T-helper 1 cell treated with Interleukin-12 subunit alpha and Interleukin-12 subunit beta and Interleukin-4 antibody, amounts not matched to agents 30 μg/mL and 1 μg/mL, for 36 hours (primary cell): ENCODE data around the gene FLACC1.
A peak's percentile ranks its signal among the peaks of the same experiment; 100 is the strongest.

Experiments
- H3K27ac Mint-ChIP-seq: one replicate; pipeline ENCODE4 v1.8.0; 2021; ENCODE audit warnings: mild to moderate bottlenecking, mixed read lengths
- H3K27me3 Mint-ChIP-seq: one replicate; pipeline ENCODE4 v1.8.0; 2021; ENCODE audit warnings: low read depth, mixed read lengths
- H3K36me3 Mint-ChIP-seq: one replicate; pipeline ENCODE4 v1.8.0; 2021; ENCODE audit warnings: low read depth, mixed read lengths
- H3K4me1 Mint-ChIP-seq: one replicate; pipeline ENCODE4 v1.8.0; 2021; ENCODE audit warnings: low read depth, mixed read lengths
- H3K4me3 Mint-ChIP-seq: one replicate; pipeline ENCODE4 v1.8.0; 2021; ENCODE audit warnings: mild to moderate bottlenecking, moderate library complexity, mixed read lengths
- H3K9me3 Mint-ChIP-seq: one replicate; pipeline ENCODE4 v1.8.0; 2021; ENCODE audit warnings: mixed read lengths

The FLACC1 gene

GRCh38 chr2:201261471-201261870 lies 95.7 kb downstream of the FLACC1 start:
- Mint-ChIP-seq H3K27me3 (no peaks in the 10 kb centered on the region), H3K27ac (peak overlapping the region; percentile 97), H3K4me1 (peaks cover 57% of the 10 kb centered on the region), H3K36me3 (peaks cover 30% of the 10 kb centered on the region), H3K4me3 (peak overlapping the region; percentile 94), H3K9me3 (no peaks in the 10 kb centered on the region)

GRCh38 chr2:201260302-201260800 lies 96.8 kb downstream of the FLACC1 start, which contains the start of gene CASP8:
CASP8 (plus strand) TSS chr2:201260536; CDS start chr2:201266487, 5,951 bp downstream.
- Mint-ChIP-seq H3K36me3 (peaks cover 22% of the 10 kb centered on the region), H3K4me3 (peak within 1 kb of the TSS; percentile 94), H3K4me1 (peaks cover 50% of the 10 kb centered on the region), H3K9me3 (no peaks in the 10 kb centered on the region), H3K27ac (peak within 1 kb of the TSS; percentile 97), H3K27me3 (no peaks in the 10 kb centered on the region)

DNA sequence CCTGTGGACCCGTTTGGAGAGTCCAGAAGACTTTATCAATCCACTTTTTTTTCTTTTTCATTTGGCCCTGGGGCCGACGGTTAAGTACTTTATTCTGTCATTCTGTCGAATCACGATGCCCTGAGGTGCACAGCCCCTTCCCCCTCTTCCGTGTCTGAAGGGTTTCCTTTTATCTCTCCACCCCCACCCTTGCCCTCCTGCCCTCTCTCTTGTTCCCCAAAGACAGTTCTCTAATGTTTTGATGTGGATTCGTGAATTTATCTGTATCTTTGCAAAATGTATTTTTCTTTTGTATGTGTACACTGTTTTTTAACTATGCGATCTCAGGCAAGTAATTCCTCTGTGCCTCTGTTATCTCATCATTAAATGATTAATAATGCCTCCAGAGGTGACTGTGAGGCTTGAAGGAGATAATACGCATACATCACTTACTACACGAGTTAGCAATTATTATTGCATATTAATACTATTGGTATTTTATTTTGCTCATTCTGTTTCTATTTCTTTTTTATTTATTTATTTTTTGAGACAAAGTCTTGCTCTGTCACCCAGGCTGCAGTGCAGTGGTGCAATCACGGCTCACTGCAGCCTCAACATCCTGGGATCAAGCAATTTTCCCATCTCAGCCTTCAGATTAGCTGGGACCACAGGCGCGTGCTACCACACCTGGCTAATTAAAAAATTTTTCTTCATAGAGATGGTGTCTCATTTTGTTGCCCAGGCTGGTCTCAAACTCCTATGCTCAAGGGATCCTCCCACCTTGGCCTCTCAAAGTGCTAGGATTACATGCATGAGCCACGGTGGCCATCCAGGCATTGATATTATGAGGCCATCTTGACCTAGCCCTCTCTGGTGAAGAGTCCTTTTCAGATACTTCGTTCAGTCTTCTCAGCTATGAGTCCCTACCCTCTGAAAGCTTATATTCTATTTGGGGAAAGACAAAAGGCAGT lies 98.2 kb downstream of the FLACC1 start:
- Mint-ChIP-seq H3K4me1 (peaks cover 53% of the 10 kb centered on the region), H3K27me3 (no peaks in the 10 kb centered on the region), H3K4me3 (peak overlapping the region; percentile 91)

DNA sequence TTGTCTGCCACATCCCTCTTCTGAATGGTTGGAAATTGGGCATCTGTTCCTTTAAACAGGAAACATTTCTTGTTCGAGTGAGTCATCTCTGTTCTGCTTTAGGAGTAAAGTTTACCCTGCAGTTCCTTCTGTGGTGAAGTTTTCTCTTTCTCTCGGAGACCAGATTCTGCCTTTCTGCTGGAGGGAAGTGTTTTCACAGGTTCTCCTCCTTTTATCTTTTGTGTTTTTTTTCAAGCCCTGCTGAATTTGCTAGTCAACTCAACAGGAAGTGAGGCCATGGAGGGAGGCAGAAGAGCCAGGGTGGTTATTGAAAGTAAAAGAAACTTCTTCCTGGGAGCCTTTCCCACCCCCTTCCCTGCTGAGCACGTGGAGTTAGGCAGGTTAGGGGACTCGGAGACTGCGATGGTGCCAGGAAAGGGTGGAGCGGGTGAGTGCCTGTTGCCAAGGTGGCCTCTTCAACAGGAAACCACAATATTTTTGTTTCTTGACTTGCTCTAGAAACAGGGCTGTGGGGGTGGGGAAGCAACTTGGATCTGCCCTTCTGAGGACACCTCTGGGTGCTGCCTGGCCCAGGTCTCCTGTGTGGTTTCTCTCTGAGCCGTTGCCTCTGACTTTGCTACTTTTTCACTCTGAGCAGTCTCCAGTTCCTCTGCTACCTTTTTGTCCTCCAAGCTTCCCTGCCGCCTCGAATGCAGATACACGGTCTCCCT lies 99.0 kb downstream of the FLACC1 start:
- Mint-ChIP-seq H3K4me1 (peaks cover 49% of the 10 kb centered on the region), H3K4me3 (peak overlapping the region; percentile 91), H3K9me3 (no peaks in the 10 kb centered on the region), H3K27me3 (no peaks in the 10 kb centered on the region), H3K27ac (peak overlapping the region; percentile 97), H3K36me3 (peaks cover 25% of the 10 kb centered on the region)

More for the DNA sequence above, 98.2 kb downstream of the FLACC1 start:
- peaks cover 27% of the 10 kb centered on the region for H3K36me3 Mint-ChIP-seq
- H3K9me3 Mint-ChIP-seq = no peaks in the 10 kb centered on the region
- H3K27ac Mint-ChIP-seq = peak overlapping the region; percentile 97

DNA sequence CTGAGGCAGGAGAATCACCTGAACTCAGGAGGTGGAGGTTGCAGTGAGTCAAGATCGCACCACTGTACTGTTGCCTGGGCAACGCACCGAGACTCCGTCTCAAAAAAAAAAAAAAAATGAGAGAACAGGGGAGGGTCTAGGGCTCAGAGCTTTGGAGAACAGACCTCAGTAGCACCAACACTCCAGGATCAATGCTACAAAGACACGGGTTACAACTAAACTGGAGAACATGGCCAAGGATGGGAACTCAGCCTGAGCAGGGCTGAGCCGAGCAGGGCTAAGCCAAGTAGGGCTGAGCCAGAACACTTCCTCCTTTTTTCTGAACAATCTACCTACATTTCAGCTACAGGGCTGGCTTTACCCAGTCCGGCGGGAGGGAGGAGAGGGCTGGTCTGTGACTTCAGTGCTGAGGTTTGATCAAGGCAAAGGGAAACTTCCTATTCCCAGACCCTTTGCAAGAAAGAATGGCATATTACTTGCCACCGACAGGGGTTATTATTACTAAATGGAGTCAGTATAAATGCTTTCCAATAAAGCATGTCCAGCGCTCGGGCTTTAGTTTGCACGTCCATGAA lies 99.7 kb downstream of the FLACC1 start:
- no peaks in the 10 kb centered on the region for H3K27me3 Mint-ChIP-seq
- peak overlapping the region; percentile 91 for H3K4me3 Mint-ChIP-seq

DNA sequence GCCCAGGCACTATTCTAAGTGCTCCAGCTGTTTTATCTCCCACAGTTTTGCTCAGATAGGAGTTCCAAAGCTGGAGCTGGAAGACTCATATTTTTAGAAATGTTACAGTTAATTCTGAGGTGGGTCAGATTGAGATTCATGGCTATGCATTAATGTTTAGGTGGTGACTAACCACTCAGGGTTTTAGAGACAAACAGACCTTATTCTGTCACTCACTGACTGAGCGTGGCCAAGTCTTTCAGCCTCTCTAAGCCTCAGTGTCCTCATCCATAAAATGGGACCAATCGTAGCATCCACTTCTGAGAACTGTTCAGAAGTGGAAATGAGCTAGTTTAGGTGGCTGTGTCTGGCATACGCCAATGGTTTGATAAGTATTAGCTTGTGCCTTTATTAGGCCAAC lies 101.1 kb downstream of the FLACC1 start:
- peaks cover 23% of the 10 kb centered on the region for H3K36me3 Mint-ChIP-seq
- no peaks in the 10 kb centered on the region for H3K27me3 Mint-ChIP-seq
- H3K4me3 Mint-ChIP-seq = no peak overlapping the region
- H3K9me3 Mint-ChIP-seq = peaks cover 4% of the 10 kb centered on the region
- peaks cover 57% of the 10 kb centered on the region for H3K4me1 Mint-ChIP-seq
- peak overlapping the region; percentile 97 for H3K27ac Mint-ChIP-seq

More for the DNA sequence above, 99.7 kb downstream of the FLACC1 start:
- Mint-ChIP-seq H3K9me3 (no peaks in the 10 kb centered on the region), H3K36me3 (peaks cover 24% of the 10 kb centered on the region), H3K4me1 (peaks cover 50% of the 10 kb centered on the region), H3K27ac (peak overlapping the region; percentile 97)

DNA sequence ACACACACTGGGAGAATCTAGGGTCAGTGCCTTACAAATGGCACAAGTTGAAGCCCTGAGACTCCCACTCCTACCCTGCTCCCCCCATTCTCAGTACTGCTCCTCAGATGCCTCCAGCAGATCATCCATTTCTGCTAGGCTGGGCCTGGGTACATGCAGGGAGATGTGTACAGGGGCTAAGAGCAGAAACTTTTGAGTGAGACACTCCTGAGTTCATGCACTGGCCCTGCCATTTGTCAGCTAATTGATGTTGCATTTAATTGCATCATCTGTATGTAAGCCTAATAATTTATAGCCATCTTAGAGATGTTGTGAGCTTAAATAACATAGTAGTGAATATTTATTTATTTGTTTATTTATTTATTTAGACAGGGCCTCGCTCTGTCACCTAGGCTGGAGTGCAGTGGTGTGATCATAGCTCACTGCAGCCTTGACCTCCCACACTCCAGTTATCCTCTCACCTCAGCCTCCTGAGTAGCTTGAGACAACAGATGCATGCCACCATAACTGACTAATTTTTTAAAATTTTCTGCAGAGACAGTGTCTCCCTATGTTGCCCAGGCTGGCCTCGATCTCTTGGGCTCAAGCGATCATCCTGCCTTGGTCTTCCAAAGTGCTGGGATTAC lies 101.6 kb downstream of the FLACC1 start:
- Mint-ChIP-seq H3K4me3 (peak overlapping the region; percentile 15), H3K9me3 (peaks cover 9% of the 10 kb centered on the region), H3K4me1 (peaks cover 62% of the 10 kb centered on the region), H3K27me3 (no peaks in the 10 kb centered on the region), H3K27ac (peak overlapping the region; percentile 97), H3K36me3 (peaks cover 26% of the 10 kb centered on the region)

GRCh38 chr2:201254081-201254730 lies 102.9 kb downstream of the FLACC1 start:
- Mint-ChIP-seq H3K27me3 (no peaks in the 10 kb centered on the region), H3K36me3 (peaks cover 36% of the 10 kb centered on the region), H3K27ac (peak overlapping the region; percentile 94), H3K4me3 (peak overlapping the region; percentile 55), H3K9me3 (peaks cover 17% of the 10 kb centered on the region), H3K4me1 (peaks cover 65% of the 10 kb centered on the region)

- H3K27ac Mint-ChIP-seq = peak overlapping the region; percentile 8
- peaks cover 56% of the 10 kb centered on the region for H3K4me1 Mint-ChIP-seq
- no peaks in the 10 kb centered on the region for H3K27me3 Mint-ChIP-seq
- H3K9me3 Mint-ChIP-seq = peaks cover 17% of the 10 kb centered on the region
- peaks cover 52% of the 10 kb centered on the region for H3K36me3 Mint-ChIP-seq
- no peak overlapping the region for H3K4me3 Mint-ChIP-seq
These were observed 106.4 kb downstream of the FLACC1 start for GRCh38 chr2:201250741-201251140.

- peaks cover 52% of the 10 kb centered on the region for H3K4me1 Mint-ChIP-seq
These were observed 107.3 kb downstream of the FLACC1 start for GRCh38 chr2:201249889-201250288.

DNA sequence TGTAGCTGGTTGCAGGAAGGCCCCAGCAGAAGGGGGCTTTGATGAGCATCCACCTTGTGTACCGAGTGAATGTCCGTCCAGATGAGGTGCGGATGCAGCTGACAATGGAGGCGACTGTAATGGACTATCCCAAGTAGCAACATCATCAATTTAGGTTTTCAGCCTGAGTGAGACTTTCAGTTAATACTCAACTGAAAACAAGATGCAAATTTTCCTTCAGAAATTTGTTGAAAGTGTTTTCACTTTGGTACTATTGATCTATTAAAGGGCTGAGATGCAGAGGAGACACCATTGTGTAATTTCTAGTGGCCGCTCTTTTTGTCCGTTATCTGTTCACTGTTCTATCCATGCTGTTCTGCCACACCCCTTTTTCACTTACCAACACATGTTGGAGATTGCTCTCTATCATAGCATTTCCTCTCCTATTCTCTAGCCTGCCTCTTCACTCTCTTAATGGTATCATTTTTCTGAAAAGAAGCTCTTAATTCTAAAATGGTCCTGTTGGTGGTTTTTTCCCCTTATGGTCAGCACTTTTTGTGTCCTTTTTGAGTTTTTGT lies 108.8 kb downstream of the FLACC1 start:
- Mint-ChIP-seq H3K4me3 (no peak overlapping the region), H3K4me1 (peaks cover 48% of the 10 kb centered on the region), H3K27me3 (no peaks in the 10 kb centered on the region), H3K36me3 (peaks cover 50% of the 10 kb centered on the region), H3K9me3 (peaks cover 17% of the 10 kb centered on the region), H3K27ac (no peak overlapping the region)

More at GRCh38 chr2:201249889-201250288, 107.3 kb downstream of the FLACC1 start:
- Mint-ChIP-seq H3K36me3 (peaks cover 52% of the 10 kb centered on the region), H3K9me3 (peaks cover 17% of the 10 kb centered on the region), H3K4me3 (no peak overlapping the region), H3K27me3 (no peaks in the 10 kb centered on the region), H3K27ac (no peak overlapping the region)

DNA sequence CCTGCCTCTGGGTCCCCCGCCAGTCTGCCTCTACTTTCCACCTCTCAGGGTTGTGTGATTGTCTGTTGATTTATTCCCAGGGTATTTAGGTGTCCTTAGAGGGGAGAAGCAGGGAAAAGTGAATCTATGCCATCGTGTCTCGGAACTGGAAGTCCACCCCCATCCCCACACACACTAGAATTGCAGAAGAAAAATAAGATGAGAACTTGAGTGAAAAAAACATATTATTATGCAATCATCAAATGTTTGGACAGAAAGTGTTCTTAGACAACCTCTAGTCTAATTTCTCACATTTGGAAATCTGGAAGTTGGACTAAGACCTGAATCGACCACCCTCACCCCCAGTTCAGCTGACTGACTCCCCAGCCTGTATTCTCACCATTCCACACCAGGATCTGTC lies 110.9 kb downstream of the FLACC1 start:
- Mint-ChIP-seq H3K4me3 (no peak overlapping the region), H3K36me3 (peaks cover 57% of the 10 kb centered on the region), H3K4me1 (peaks cover 42% of the 10 kb centered on the region), H3K27me3 (no peaks in the 10 kb centered on the region), H3K9me3 (peaks cover 20% of the 10 kb centered on the region), H3K27ac (no peak overlapping the region)

GRCh38 chr2:201244829-201245228 lies 112.3 kb downstream of the FLACC1 start:
- Mint-ChIP-seq H3K27ac (no peak overlapping the region), H3K4me3 (no peak overlapping the region), H3K36me3 (peaks cover 57% of the 10 kb centered on the region), H3K9me3 (peaks cover 20% of the 10 kb centered on the region), H3K4me1 (peaks cover 36% of the 10 kb centered on the region), H3K27me3 (no peaks in the 10 kb centered on the region)
